CD14-positive monocyte (primary cell): Measurements from ENCODE around the gene EPHA4. TPM values are rescaled to one million over a fixed set of nuclear protein-coding genes. Genes with fewer than 3 reads are reported as not detected.

Experiments used
- DNase-seq, 3 donors: peaks; one replicate each; pipeline ENCODE4 v3.0.0-alpha.2; 2011 to 2022
- H2AFZ ChIP-seq: 2 replicates; pipeline ENCODE4 v1.6.0; 2012; ENCODE audit warnings: mild to moderate bottlenecking, low read depth, low read length, inconsistent platforms; ENCODE audit not compliant: insufficient read depth, poor library complexity, severe bottlenecking
- H3K27ac ChIP-seq, 2 donors: 1 replicate in 1 of 2; 2 replicates in 1 of 2; pipeline ENCODE4 v1.5.1; 2012 to 2013; ENCODE audit warnings: low read length in 2 of 2, control low read depth in 1 of 2, inconsistent platforms in 1 of 2, low read depth in 1 of 2, mild to moderate bottlenecking in 1 of 2
- H3K27me3 ChIP-seq, 2 donors: one replicate each; pipeline versions ENCODE4 v1.6.0 to v1.6.1; 2011 to 2013; ENCODE audit warnings: low read length in 2 of 2; ENCODE audit not compliant: control insufficient read depth in 2 of 2, insufficient read depth in 2 of 2
- H3K36me3 ChIP-seq, 2 donors: replicated peaks in 1 of 2; 1 replicate in 1 of 2; 2 replicates in 1 of 2; pipeline versions ENCODE4 v1.5.1 to v1.6.1; 2012 to 2013; ENCODE audit warnings: low read length in 2 of 2, control low read depth in 1 of 2, inconsistent platforms in 1 of 2, mild to moderate bottlenecking in 1 of 2; ENCODE audit not compliant: insufficient read depth in 2 of 2, control insufficient read depth in 1 of 2
- H3K4me1 ChIP-seq, 2 donors: 1 replicate in 1 of 2; 2 replicates in 1 of 2; pipeline versions ENCODE4 v1.5.1 to v1.6.1; 2012 to 2013; ENCODE audit warnings: low read length in 2 of 2, control low read depth in 1 of 2, inconsistent platforms in 1 of 2, mild to moderate bottlenecking in 1 of 2, moderate library complexity in 1 of 2; ENCODE audit not compliant: insufficient read depth in 2 of 2, control insufficient read depth in 1 of 2
- H3K4me2 ChIP-seq: replicated peaks from 2 replicates; pipeline ENCODE3; 2012; ENCODE audit warnings: low read length, moderate library complexity, mild to moderate bottlenecking; ENCODE audit not compliant: poor library complexity, severe bottlenecking; ENCODE audit errors: extremely low read depth
- H3K4me3 ChIP-seq, 3 experiments: fragments of 200-600 bp in 1 of 3; sonication (generic) in 1 of 3; replicated peaks in 1 of 3; 1 replicate in 2 of 3; 2 replicates in 1 of 3; pipeline ENCODE4 v1.5.1; 2011 to 2013; ENCODE audit warnings: low read length in 3 of 3, mild to moderate bottlenecking in 3 of 3, control low read depth in 2 of 3, low read depth in 2 of 3, inconsistent platforms in 1 of 3, moderate library complexity in 1 of 3
- H3K79me2 ChIP-seq: 2 replicates; pipeline ENCODE4 v1.6.0; 2012; ENCODE audit warnings: mild to moderate bottlenecking, control low read depth, inconsistent platforms, low read length, moderate library complexity; ENCODE audit not compliant: insufficient read depth
- H3K9ac ChIP-seq: 2 replicates; pipeline ENCODE4 v1.6.0; 2017; ENCODE audit warnings: low read length, mild to moderate bottlenecking; ENCODE audit not compliant: insufficient read depth, poor library complexity, severe bottlenecking
- H3K9me3 ChIP-seq, 2 donors: replicated peaks in 1 of 2; 1 replicate in 1 of 2; 2 replicates in 1 of 2; pipeline versions ENCODE4 v1.5.1 to v1.6.1; 2012 to 2013; ENCODE audit warnings: low read length in 2 of 2, control low read depth in 1 of 2; ENCODE audit not compliant: control insufficient read depth in 1 of 2, insufficient read depth in 1 of 2
- H4K20me1 ChIP-seq: 2 replicates; pipeline ENCODE4 v1.6.0; 2012; ENCODE audit warnings: mild to moderate bottlenecking, low read length, control low read depth, moderate library complexity; ENCODE audit not compliant: insufficient read depth
- H3K27ac Mint-ChIP-seq, 7 donors: one replicate each; pipeline ENCODE4 v1.8.0; 2020; ENCODE audit warnings: mild to moderate bottlenecking in 7 of 7, mixed read lengths in 7 of 7, moderate library complexity in 6 of 7, inconsistent platforms in 2 of 7
- H3K27me3 Mint-ChIP-seq, 3 donors: one replicate each; pipeline ENCODE4 v1.8.0; 2021 to 2022; ENCODE audit warnings: low read depth in 3 of 3, mild to moderate bottlenecking in 3 of 3, mixed read lengths in 3 of 3, moderate library complexity in 3 of 3, inconsistent platforms in 1 of 3
- H3K36me3 Mint-ChIP-seq, 2 donors: one replicate each; pipeline ENCODE4 v1.8.0; 2020; ENCODE audit warnings: mixed read lengths in 2 of 2, inconsistent platforms in 1 of 2, mild to moderate bottlenecking in 1 of 2
- H3K4me1 Mint-ChIP-seq: one replicate; pipeline ENCODE4 v1.8.0; 2020; ENCODE audit warnings: mild to moderate bottlenecking, mixed read lengths
- H3K4me3 Mint-ChIP-seq, 2 donors: one replicate each; pipeline ENCODE4 v1.8.0; 2020; ENCODE audit warnings: mild to moderate bottlenecking in 2 of 2, mixed read lengths in 2 of 2, moderate library complexity in 1 of 2
- H3K9me3 Mint-ChIP-seq, 7 donors: one replicate each; pipeline ENCODE4 v1.8.0; 2020 to 2022; ENCODE audit warnings: mixed read lengths in 7 of 7, mild to moderate bottlenecking in 6 of 7, moderate library complexity in 6 of 7, inconsistent platforms in 2 of 7
- CTCF ChIP-seq: fragments of 200-600 bp; IDR thresholded peaks from one replicate; pipeline ENCODE4 v1.8.0; 2022; ENCODE audit warnings: antibody characterized with exemption, mild to moderate bottlenecking
- WGBS: methylation state at CpG from one replicate; pipeline ENCODE4 v1.1.5; 2013; ENCODE audit warnings: missing lambda C conversion rate; ENCODE audit not compliant: insufficient coverage; 5-methylcytosine and 5-hydroxymethylcytosine counted together
- intact Hi-C, 2 donors: fragments of 100-400 bp; cut with micrococcal nuclease; formaldehyde crosslinking; loops; one replicate each; pipeline versions ENCODE4 v1.15.0 to v1.15.1; 2023
- polyA plus RNA-seq, 3 donors: library from polyadenylated mRNA; depleted of rRNA in 1 of 3; unstranded in 2 of 3; stranded (reverse) in 1 of 3; fragments of 300-500 nt in 2 of 3; fragments of >200 nt in 1 of 3; fragmentation: Illumina TruSeq in 2 of 3; gene quantifications; 1 replicate in 2 of 3; 2 replicates in 1 of 3; pipeline ENCODE4 v1.2.3, GENCODE V29; 2012 to 2021

EPHA4 gene
- polyA plus RNA-seq, 3 donors: 0.15 to 0.31 TPM; not detected in 1

- Mint-ChIP-seq H3K9me3 (peaks cover 0 to 8% (median 3%) of the 10 kb centered on the region in 7 donors), H3K27ac (no peak overlapping the region), H3K4me3 (no peak overlapping the region), H3K4me1 (no peaks in the 10 kb centered on the region), H3K27me3 (peaks cover 2 to 3% (median 3%) of the 10 kb centered on the region in 3 donors), H3K36me3 (no peaks in the 10 kb centered on the region)
- Histone ChIP-seq H3K4me2 (no peak overlapping the region), H3K27ac (no peak overlapping the region), H3K9me3 (no peaks in the 10 kb centered on the region), H3K27me3 (no peaks in the 10 kb centered on the region), H4K20me1 (no peaks in the 10 kb centered on the region), H3K9ac (no peak overlapping the region), H2AFZ (no peak overlapping the region), H3K79me2 (no peaks in the 10 kb centered on the region), H3K36me3 (no peaks in the 10 kb centered on the region), H3K4me1 (no peaks in the 10 kb centered on the region), H3K4me3 (no peak overlapping the region)
- intact Hi-C loops: no loop called here
- TF ChIP-seq CTCF: no peak
- DNase-seq: no peak
These were observed 23.0 kb downstream of the EPHA4 start for GRCh38 chr2:221549143-221549542.

- no peaks in the 10 kb centered on the region for H3K79me2 ChIP-seq
- Mint-ChIP-seq H3K4me1 (no peaks in the 10 kb centered on the region), H3K27ac (no peak overlapping the region), H3K36me3 (no peaks in the 10 kb centered on the region), H3K27me3 (peaks cover 2 to 4% (median 3%) of the 10 kb centered on the region in 3 donors), H3K9me3 (peaks cover 0 to 8% (median 3%) of the 10 kb centered on the region in 7 donors), H3K4me3 (no peak overlapping the region)
- WGBS: no CpG with 5 or more reads among the region's 2 CpGs
- H3K27me3 ChIP-seq: no peaks in the 10 kb centered on the region
- no peaks in the 10 kb centered on the region for H3K36me3 ChIP-seq
- no peak for DNase-seq
- TF ChIP-seq CTCF: no peak
- no peaks in the 10 kb centered on the region for H4K20me1 ChIP-seq
- H3K9me3 ChIP-seq: no peaks in the 10 kb centered on the region
- no peak overlapping the region for H3K4me3 ChIP-seq
- no peaks in the 10 kb centered on the region for H3K4me1 ChIP-seq
- no peak overlapping the region for H3K27ac ChIP-seq
- H2AFZ ChIP-seq: no peak overlapping the region
- H3K9ac ChIP-seq: no peak overlapping the region
- intact Hi-C loops: no loop called here
- no peak overlapping the region for H3K4me2 ChIP-seq
These were observed 25.4 kb downstream of the EPHA4 start for GRCh38 chr2:221546505-221547225.
